Muscle of arm (tissue), 12 donors: ENCODE measurements around the gene CD200R1L. TPM values are rescaled to one million over a fixed set of nuclear protein-coding genes. Genes with fewer than 3 reads are reported as not detected.

Experiments used
- DNase-seq: peaks from one replicate; pipeline ENCODE4 v3.0.0-alpha.2; 2013
- polyA plus RNA-seq, 12 donors: library from polyadenylated mRNA; unstranded; fragments of 120-200 nt; gene quantifications; one replicate each; pipeline ENCODE4 v1.2.1, GENCODE V29; 2013; ENCODE audit not compliant: insufficient read length in 12 of 12

CD200R1L gene
- polyA plus RNA-seq, 12 donors: not detected

DNA sequence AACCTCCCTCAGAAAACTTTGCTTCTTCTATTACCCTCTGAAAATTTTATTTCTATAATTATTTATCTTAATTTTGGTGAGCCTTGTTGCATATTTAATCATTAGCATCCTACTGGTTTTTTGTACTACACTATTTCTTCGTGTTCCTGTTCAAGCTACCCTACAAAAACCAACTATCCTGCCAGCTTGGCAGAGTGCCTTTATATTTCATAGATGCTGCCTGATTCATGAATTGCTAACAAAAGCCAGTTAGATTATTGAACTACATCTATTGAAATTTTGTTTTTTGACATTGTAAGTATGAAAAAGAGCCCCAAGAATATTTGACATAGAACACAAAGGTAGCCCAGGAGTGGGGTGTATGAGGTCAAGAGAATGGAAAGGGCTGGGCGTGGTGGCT is 78.9 kb downstream of the CD200R1L start:
- DNase-seq: no peak

DNA sequence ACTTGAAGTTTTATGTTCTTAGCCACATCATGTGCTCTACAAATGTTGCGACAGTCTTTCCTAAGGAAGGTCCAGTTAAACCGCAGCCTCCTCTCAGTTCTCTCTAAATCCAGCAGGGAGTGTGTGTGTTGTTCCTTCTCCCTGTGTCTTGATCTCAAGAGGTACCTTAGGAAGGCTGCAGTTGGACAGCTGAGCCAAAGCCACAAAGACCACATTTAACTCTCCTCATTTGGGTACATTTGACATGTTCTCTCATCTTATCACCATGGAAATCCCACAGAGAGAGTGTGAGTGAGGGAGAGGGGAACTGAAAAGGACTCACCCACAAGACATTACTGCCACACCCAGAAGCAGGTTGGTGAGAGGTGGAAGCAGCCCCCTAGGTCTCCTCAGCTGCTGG is 79.5 kb downstream of the CD200R1L start:
- no peak for DNase-seq

Other genes starting within 250 kb of the CD200R1L start
- 100 to 1,000 TPM in 2 of 12 donors, 10 to 100 TPM in 9, not detected in 1; 34.8 to 204 (median 62.6) TPM for gene CCDC80, start 205.7 kb downstream of the CD200R1L start, polyA plus RNA-seq
- 1 to 10 TPM in 10 of 12 donors, not detected in 2; 1.2 to 2.8 (median 1.8) TPM for gene CD200R1, start 128.2 kb upstream of the CD200R1L start, polyA plus RNA-seq
- gene GTPBP8, start 144.1 kb upstream of the CD200R1L start, polyA plus RNA-seq: 10 to 100 TPM in 11 of 12 donors, not detected in 1; 16.8 to 27.6 (median 19.4) TPM